Upper lobe of left lung (tissue), 4 donors: ENCODE results near the gene PIK3C2G.

Source experiments
- EP300 ChIP-seq, 4 donors: sonication (generic); formaldehyde crosslinking; IDR thresholded peaks; one replicate each; pipeline ENCODE4 v1.5.1; 2017; ENCODE audit warnings: antibody characterized with exemption in 4 of 4, control low read depth in 2 of 4
- POLR2A ChIP-seq, 4 donors: fragments of 450-650 bp; IDR thresholded peaks; one replicate each; pipeline ENCODE4 v1.5.1; 2016 to 2017; ENCODE audit warnings: antibody characterized with exemption in 4 of 4, mild to moderate bottlenecking in 2 of 4
- TF ChIP-seq, protein P1 (sequence below), 6 experiments: fragments of 450-650 bp in 4 of 6; fragments of 200-600 bp in 2 of 6; sonication (generic) in 2 of 6; IDR thresholded peaks; one replicate each; pipeline ENCODE4 v1.5.1; 2016 to 2019; ENCODE audit warnings: antibody characterized with exemption in 6 of 6

DNA sequence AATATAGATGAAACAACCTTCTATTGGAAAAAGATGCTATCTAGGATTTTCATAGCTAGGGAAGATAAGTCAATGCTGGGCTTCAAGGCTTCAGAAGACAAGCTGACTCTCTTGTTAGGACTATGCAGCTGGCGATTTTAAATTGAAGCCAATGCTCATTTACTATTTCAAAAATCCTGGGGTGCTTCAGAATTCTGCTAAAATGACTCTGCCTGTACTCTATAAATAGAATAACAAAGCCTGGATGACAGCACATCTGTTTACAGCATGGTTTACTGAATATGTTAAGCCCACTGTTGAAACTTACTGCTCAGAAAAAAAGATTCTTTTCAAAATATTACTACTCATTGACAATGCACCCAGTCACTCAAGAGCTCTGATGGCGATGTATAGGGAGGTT lies 155.1 kb downstream of the PIK3C2G start:
- TF ChIP-seq, protein P1, sequence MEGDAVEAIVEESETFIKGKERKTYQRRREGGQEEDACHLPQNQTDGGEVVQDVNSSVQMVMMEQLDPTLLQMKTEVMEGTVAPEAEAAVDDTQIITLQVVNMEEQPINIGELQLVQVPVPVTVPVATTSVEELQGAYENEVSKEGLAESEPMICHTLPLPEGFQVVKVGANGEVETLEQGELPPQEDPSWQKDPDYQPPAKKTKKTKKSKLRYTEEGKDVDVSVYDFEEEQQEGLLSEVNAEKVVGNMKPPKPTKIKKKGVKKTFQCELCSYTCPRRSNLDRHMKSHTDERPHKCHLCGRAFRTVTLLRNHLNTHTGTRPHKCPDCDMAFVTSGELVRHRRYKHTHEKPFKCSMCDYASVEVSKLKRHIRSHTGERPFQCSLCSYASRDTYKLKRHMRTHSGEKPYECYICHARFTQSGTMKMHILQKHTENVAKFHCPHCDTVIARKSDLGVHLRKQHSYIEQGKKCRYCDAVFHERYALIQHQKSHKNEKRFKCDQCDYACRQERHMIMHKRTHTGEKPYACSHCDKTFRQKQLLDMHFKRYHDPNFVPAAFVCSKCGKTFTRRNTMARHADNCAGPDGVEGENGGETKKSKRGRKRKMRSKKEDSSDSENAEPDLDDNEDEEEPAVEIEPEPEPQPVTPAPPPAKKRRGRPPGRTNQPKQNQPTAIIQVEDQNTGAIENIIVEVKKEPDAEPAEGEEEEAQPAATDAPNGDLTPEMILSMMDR (IDR thresholded peaks at IDR 0.05) = no peak
- TF ChIP-seq POLR2A (IDR thresholded peaks at IDR 0.05) (no peak), EP300 (IDR thresholded peaks at IDR 0.05) (no peak)
